Measurements from ENCODE around the gene OTOF.

DNA sequence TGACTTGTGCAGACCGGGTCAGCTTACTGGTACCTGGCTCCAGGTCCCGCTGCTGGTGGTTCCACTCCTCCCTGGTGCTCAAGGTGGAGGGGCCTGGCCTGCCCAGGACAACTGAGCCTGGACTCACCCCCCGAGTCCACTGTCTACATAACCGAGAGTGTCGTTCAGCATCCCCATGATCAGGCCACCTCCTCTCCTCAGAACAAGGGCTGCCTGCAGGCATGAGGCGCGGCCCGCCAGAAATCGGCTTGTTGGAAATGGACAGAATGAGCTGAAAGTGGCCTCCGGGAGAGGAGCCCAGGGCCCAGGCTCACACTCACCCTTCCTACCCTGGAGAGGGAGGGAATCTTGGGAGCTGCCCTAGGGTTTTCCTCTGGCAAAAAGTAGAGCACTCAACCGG is 38.9 kb upstream of the OTOF start:
- TF ChIP-seq, protein P1, sequence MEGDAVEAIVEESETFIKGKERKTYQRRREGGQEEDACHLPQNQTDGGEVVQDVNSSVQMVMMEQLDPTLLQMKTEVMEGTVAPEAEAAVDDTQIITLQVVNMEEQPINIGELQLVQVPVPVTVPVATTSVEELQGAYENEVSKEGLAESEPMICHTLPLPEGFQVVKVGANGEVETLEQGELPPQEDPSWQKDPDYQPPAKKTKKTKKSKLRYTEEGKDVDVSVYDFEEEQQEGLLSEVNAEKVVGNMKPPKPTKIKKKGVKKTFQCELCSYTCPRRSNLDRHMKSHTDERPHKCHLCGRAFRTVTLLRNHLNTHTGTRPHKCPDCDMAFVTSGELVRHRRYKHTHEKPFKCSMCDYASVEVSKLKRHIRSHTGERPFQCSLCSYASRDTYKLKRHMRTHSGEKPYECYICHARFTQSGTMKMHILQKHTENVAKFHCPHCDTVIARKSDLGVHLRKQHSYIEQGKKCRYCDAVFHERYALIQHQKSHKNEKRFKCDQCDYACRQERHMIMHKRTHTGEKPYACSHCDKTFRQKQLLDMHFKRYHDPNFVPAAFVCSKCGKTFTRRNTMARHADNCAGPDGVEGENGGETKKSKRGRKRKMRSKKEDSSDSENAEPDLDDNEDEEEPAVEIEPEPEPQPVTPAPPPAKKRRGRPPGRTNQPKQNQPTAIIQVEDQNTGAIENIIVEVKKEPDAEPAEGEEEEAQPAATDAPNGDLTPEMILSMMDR (IDR thresholded peaks at IDR 0.05; ENCODE audit: poor library complexity) = no peak
- no peak for TF ChIP-seq EZH2 (IDR thresholded peaks at IDR 0.05; ENCODE audit: borderline replicate concordance)
